Right lobe of liver (tissue), 6 donors: ENCODE results near the gene NTM. TPM values are rescaled to one million over a fixed set of nuclear protein-coding genes. Genes with fewer than 3 reads are reported as not detected.

ENCODE experiments used
- ATAC-seq, 4 donors: fragments of 200-7000 bp; cut with Tn5 transposase; one replicate each; pipeline ENCODE4 v1.9.1; 2020; ENCODE audit warnings: mild to moderate bottlenecking in 4 of 4, moderate library complexity in 4 of 4
- DNase-seq, 3 donors: peaks; one replicate each; pipeline ENCODE4 v3.0.0-alpha.2; 2020
- H3K27ac ChIP-seq, 3 donors: fragments of 200-600 bp; one replicate each; pipeline ENCODE4 v1.8.0; 2022
- H3K27me3 ChIP-seq, 2 donors: fragments of 200-600 bp; one replicate each; pipeline ENCODE4 v1.8.0; 2022
- H3K36me3 ChIP-seq, 4 donors: fragments of 200-600 bp; sonication (generic) in 1 of 4; one replicate each; pipeline versions ENCODE4 v1.5.1 to v1.8.0; 2017 to 2022; ENCODE audit warnings: control low read depth in 1 of 4
- H3K4me1 ChIP-seq, 4 donors: fragments of 200-600 bp; sonication (generic) in 1 of 4; one replicate each; pipeline versions ENCODE4 v1.5.1 to v1.8.0; 2017 to 2022; ENCODE audit warnings: control low read depth in 1 of 4
- H3K4me3 ChIP-seq, 3 donors: fragments of 200-600 bp; one replicate each; pipeline ENCODE4 v1.8.0; 2022
- H3K9me3 ChIP-seq, 4 donors: fragments of 200-600 bp; sonication (generic) in 1 of 4; one replicate each; pipeline versions ENCODE4 v1.5.1 to v1.8.0; 2017 to 2022; ENCODE audit warnings: control low read depth in 1 of 4
- CTCF ChIP-seq, 4 donors: fragments of 200-600 bp in 3 of 4; fragments of 450-650 bp in 1 of 4; IDR thresholded peaks; one replicate each; pipeline versions ENCODE4 v1.5.1 to v1.8.0; 2016 to 2022; ENCODE audit warnings: antibody characterized with exemption in 4 of 4, mild to moderate bottlenecking in 2 of 4
- POLR2A ChIP-seq: fragments of 450-650 bp; IDR thresholded peaks from one replicate; pipeline ENCODE4 v1.6.1; 2017; ENCODE audit warnings: antibody characterized with exemption, mild to moderate bottlenecking
- WGBS: methylation state at CpG from one replicate; pipeline ENCODE4 v1.1.6; 2018; ENCODE audit warnings: low coverage, low lambda C conversion rate; ENCODE audit not compliant: insufficient coverage; ENCODE audit errors: missing lambda C conversion rate; 5-methylcytosine and 5-hydroxymethylcytosine counted together
- intact Hi-C, 2 donors: fragments of 100-400 bp; cut with DNase I; formaldehyde crosslinking; loops; one replicate each; pipeline versions ENCODE4 v1.11.2 to v1.14.1; 2022
- total RNA-seq, 6 experiments: library from RNA; depleted of rRNA in 2 of 6; stranded (reverse); fragments of >200 nt in 2 of 6; fragmentation: NEBNext Ultra II Directional in 3 of 6; extraction: Animal tissue kit (Norgen Biotek cat#: 25700) in 3 of 6; gene quantifications; one replicate each; pipeline versions ENCODE4 v1.1.0 to v1.2.4, GENCODE V29; 2016 to 2023
- donor health status: DM: no; HTN: yes; CAD: no.
- donor health status: DM: no; HTN: no; CAD: no.
- donor health status: DM: no; HTN: no; CAD: no.
- donor health status: DM: no; HTN: yes; CAD: no.
- donor health status: DM: no; HTN: yes; CAD: no.

NTM gene
- total RNA-seq, 6 experiments from 2014 or later = 0.35 TPM; not detected in 5

GRCh38 chr11:131478341-131478740 is 107.9 kb downstream of the NTM start:
- Histone ChIP-seq H3K4me1 (no peaks in the 10 kb centered on the region), H3K36me3 (no peaks in the 10 kb centered on the region), H3K9me3 (no peaks in the 10 kb centered on the region), H3K4me3 (no peak overlapping the region), H3K27me3 (no peaks in the 10 kb centered on the region), H3K27ac (no peak overlapping the region)
- TF ChIP-seq POLR2A (no peak), CTCF (IDR thresholded peaks at IDR 0.05) (no peak)
- ATAC-seq (no peak), DNase-seq (no peak)
- WGBS = 70% methylated on average over 2 of the region's 2 CpGs
- intact Hi-C loops = no loop called here

- no peaks in the 10 kb centered on the region for H3K36me3 ChIP-seq
- intact Hi-C loops = no loop called here
- no peak for TF ChIP-seq CTCF (IDR thresholded peaks at IDR 0.05)
- TF ChIP-seq POLR2A = no peak
- no peaks in the 10 kb centered on the region for H3K27me3 ChIP-seq
- H3K27ac ChIP-seq = no peak overlapping the region
- no peak for DNase-seq
- no peaks in the 10 kb centered on the region for H3K4me1 ChIP-seq
- WGBS = 64% methylated on average over 3 of the region's 3 CpGs
- no peak overlapping the region for H3K4me3 ChIP-seq
- peak in 1 of 4 donors; percentile 63 for ATAC-seq
- no peaks in the 10 kb centered on the region for H3K9me3 ChIP-seq
Observed at GRCh38 chr11:131481303-131481702, 110.9 kb downstream of the NTM start.

GRCh38 chr11:131481971-131482370 is 111.6 kb downstream of the NTM start:
- no peak for DNase-seq
- WGBS = 79% methylated on average over 2 of the region's 3 CpGs
- TF ChIP-seq CTCF (IDR thresholded peaks at IDR 0.05) (no peak), POLR2A (no peak)
- Histone ChIP-seq H3K27ac (no peak overlapping the region), H3K36me3 (no peaks in the 10 kb centered on the region), H3K4me3 (no peak overlapping the region), H3K27me3 (no peaks in the 10 kb centered on the region), H3K4me1 (no peaks in the 10 kb centered on the region), H3K9me3 (no peaks in the 10 kb centered on the region)
- intact Hi-C loops = no loop called here
- ATAC-seq = no peak

- DNase-seq = no peak
- Histone ChIP-seq H3K4me3 (no peak overlapping the region), H3K9me3 (no peaks in the 10 kb centered on the region), H3K4me1 (peaks cover 0 to 3% (median 0%) of the 10 kb centered on the region in 4 donors), H3K36me3 (no peaks in the 10 kb centered on the region), H3K27ac (no peak overlapping the region), H3K27me3 (no peaks in the 10 kb centered on the region)
- ATAC-seq = no peak
- TF ChIP-seq CTCF (IDR thresholded peaks at IDR 0.05) (no peak), POLR2A (no peak)
- intact Hi-C loops = no loop called here
- 47% methylated on average over 2 of the region's 7 CpGs for WGBS
Observed at GRCh38 chr11:131483453-131483852, 113.0 kb downstream of the NTM start.

- TF ChIP-seq POLR2A (no peak), CTCF (IDR thresholded peaks at IDR 0.05) (no peak)
- peaks cover 0 to 3% (median 0%) of the 10 kb centered on the region in 4 donors for H3K4me1 ChIP-seq
- H3K9me3 ChIP-seq = no peaks in the 10 kb centered on the region
- H3K36me3 ChIP-seq = no peaks in the 10 kb centered on the region
- H3K27ac ChIP-seq = no peak overlapping the region
- ATAC-seq (no peak), DNase-seq (no peak)
- no peak overlapping the region for H3K4me3 ChIP-seq
- H3K27me3 ChIP-seq = no peaks in the 10 kb centered on the region
- intact Hi-C loops = no loop called here
- 39% methylated on average over 4 of the region's 4 CpGs for WGBS
Observed at GRCh38 chr11:131483877-131484276, 113.5 kb downstream of the NTM start.
